Left colon (tissue), 2 donors: ENCODE results near the gene CCDC187. TPM values are rescaled to one million over a fixed set of nuclear protein-coding genes. Genes with fewer than 3 reads are reported as not detected.
A peak's percentile ranks its signal among the peaks of the same experiment; 100 is the strongest.
"Not testable (repeated sequence)": the region's sequence is repeated elsewhere in the genome, so short reads cannot be mapped to it uniquely, and the experiment has no call there.

Experiments
- ATAC-seq: fragments of 200-7000 bp; cut with Tn5 transposase; one replicate; pipeline ENCODE4 v1.9.1; 2020; ENCODE audit warnings: mild to moderate bottlenecking, moderate library complexity
- DNase-seq, 2 donors: peaks; one replicate each; pipeline ENCODE4 v3.0.0-alpha.2; 2020
- intact Hi-C, 2 donors: fragments of 100-400 bp; cut with DNase I in 1 of 2; cut with micrococcal nuclease in 1 of 2; formaldehyde crosslinking; loops; one replicate each; pipeline versions ENCODE4 v1.11.2 to v1.14.0; 2022; cut with DNase I, micrococcal nuclease
- total RNA-seq, 2 donors: library from RNA; stranded (reverse); fragmentation: NEBNext Ultra II Directional; extraction: Animal tissue kit (Norgen Biotek cat#: 25700); gene quantifications; one replicate each; pipeline ENCODE4 v1.2.1, GENCODE V29; 2021
- donor health status: DM: no; HTN: no; CAD: no.
- donor health status: DM: yes; HTN: yes; CAD: no.

CCDC187 gene
- total RNA-seq, 2 donors from 2014 or later = 0.52 to 0.67 TPM

GRCh38 chr9:136279471-136279870 lies 24.4 kb downstream of the CCDC187 start:
- DNase-seq = no peak
- ATAC-seq = no peak
- intact Hi-C loops = no loop called here

- no peak for DNase-seq
- intact Hi-C loops = no loop called here
- no peak for ATAC-seq
These were observed 25.0 kb downstream of the CCDC187 start for GRCh38 chr9:136278894-136279293.

GRCh38 chr9:136278221-136278620 lies 25.7 kb downstream of the CCDC187 start:
- DNase-seq = no peak
- ATAC-seq = no peak
- intact Hi-C loops = no loop called here

- no peak for DNase-seq
- intact Hi-C loops = no loop called here
- no peak for ATAC-seq
These were observed 26.1 kb downstream of the CCDC187 start for GRCh38 chr9:136277746-136278145.

DNA sequence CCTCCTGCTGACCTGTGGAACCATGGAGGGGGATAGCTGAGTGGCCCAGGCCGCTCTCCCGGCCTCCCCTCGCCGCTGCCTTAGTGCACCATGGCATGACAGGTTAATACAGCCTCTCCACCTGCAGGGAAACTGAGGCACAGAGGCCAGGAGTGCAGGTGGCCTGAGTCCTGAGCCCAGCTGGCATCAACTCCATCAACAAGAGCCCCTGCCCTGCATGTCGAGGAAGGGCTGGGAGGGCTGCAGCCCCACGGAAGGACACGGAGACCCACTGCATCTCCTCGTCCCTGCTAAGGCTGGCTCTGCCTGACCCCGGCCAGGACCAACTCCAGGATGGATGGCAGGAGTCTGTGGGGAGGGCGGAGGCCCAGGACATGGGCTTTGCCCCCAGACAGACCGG lies 27.2 kb downstream of the CCDC187 start:
- ATAC-seq = no peak
- intact Hi-C loops = no loop called here
- DNase-seq = no peak

- ATAC-seq = no peak
These were observed 28.1 kb downstream of the CCDC187 start for GRCh38 chr9:136275655-136276429.

DNA sequence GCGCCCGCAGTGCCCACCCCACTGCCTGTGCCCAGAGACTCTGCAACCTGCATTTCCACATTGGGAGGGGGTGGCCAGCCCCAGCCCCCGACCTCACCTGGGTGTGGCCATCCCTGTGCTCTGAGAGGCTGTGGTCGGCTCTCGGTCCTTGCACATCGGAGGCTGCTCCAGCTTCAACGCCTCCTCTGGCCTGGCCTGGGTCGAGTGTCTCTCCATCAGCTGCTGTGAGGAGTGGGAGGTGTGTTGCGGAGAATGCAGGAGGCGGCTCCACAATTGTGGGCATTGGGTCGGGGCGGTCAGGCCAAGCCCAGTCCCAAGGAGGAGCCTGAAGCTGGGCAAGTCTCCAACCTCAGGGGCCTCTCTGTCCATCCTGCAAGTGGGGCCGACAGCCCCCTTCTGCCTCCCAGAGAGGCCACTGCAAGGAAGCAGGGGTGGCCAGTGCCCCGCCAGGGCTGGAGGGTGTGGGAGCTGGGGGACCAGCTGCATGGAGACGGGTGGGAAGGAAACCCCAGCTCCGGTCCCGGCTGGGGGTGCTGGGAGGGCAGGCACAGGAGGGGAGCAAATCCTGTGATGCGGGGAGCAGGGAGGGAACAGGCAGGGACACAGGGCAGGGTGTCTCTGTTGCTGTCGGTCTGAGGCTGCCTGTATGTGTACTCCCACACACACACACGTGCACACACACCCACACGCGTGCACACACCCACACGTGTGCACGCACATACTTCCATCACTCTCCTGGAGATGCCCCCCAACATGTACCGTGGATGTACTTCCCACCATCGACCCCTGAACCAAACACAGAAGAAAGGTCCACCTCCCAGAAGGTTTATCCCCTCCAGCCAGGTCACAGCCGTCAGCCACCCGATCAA lies 28.9 kb downstream of the CCDC187 start:
- intact Hi-C loops = no loop called here
- no peak for ATAC-seq
- no peak for DNase-seq

More at GRCh38 chr9:136275655-136276429, 28.1 kb downstream of the CCDC187 start:
- no peak for DNase-seq
- intact Hi-C loops = no loop called here

DNA sequence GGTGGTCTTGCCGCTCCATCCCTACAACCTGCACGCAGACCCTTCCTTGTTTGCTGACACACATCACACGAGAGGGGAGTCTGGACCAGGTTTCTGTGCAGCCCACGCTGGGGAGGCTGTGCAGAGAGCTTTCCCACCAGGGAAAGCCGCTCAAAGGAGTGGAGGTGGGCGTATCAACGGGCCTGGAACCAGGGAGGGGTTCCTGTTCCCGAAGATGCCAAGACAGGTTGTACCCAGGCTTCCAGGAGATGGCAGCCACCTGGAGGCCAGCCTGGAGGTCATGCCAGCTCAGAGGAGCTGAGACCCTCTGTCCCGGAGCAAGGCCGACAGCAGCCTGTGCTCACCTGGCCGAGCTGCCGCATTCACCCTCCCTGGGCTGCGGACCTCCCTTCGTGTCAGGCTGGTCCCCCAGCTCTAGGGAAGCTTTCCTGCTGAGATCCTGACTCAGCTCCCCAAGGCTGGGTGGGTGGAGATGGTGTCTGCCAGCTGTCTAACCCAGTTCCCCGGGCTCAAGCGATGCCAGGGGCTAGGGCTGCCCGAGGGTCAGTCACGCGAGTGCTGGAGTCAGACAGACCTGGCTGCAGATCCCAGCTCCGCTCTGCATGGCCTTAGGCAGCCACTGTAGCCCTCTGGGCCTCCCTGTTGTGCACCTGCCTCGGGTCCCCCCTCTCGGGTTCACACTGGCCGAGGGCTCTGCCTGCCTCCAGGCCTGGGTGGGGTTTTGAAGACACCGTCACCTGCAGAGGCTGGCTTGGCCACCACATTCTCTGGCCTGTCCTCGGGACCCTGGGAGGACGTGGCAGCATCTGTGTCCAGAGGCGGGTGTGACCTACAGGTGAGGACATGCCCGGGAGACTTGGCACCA lies 29.7 kb downstream of the CCDC187 start:
- DNase-seq (no peak), ATAC-seq (no peak)
- intact Hi-C loops = no loop called here

- intact Hi-C loops = no loop called here
- DNase-seq (no peak), ATAC-seq (no peak)
These were observed 30.5 kb downstream of the CCDC187 start for GRCh38 chr9:136273244-136273865.

GRCh38 chr9:136270173-136270705 lies 33.7 kb downstream of the CCDC187 start:
- no peak for ATAC-seq

GRCh38 chr9:136268735-136269134 lies 35.2 kb downstream of the CCDC187 start:
- intact Hi-C loops = no loop called here

More at GRCh38 chr9:136270173-136270705, 33.7 kb downstream of the CCDC187 start:
- no peak for DNase-seq
- intact Hi-C loops = no loop called here

DNA sequence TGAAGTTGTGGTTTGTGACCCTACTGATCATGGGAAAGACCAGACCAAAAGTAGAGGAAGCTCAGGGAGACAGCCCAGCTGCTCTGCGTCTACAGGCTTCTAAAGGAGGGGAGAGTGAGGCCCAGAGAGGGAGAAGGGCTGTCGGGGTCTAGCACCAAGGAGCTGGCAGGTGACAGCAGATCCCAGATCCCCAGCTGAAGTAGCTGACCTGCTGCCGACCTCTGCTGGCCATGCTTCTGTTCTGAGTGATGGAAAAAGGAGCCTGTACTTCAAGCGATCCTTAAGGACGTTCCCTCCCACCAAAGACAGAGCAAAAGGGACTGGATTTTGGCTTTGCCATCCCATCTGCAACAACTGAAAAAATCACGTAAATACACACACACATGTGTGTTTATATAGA lies 35.6 kb downstream of the CCDC187 start:
- intact Hi-C loops = no loop called here
- DNase-seq = no peak
- no peak for ATAC-seq

More at GRCh38 chr9:136268735-136269134, 35.2 kb downstream of the CCDC187 start:
- ATAC-seq = no peak
- no peak for DNase-seq

DNA sequence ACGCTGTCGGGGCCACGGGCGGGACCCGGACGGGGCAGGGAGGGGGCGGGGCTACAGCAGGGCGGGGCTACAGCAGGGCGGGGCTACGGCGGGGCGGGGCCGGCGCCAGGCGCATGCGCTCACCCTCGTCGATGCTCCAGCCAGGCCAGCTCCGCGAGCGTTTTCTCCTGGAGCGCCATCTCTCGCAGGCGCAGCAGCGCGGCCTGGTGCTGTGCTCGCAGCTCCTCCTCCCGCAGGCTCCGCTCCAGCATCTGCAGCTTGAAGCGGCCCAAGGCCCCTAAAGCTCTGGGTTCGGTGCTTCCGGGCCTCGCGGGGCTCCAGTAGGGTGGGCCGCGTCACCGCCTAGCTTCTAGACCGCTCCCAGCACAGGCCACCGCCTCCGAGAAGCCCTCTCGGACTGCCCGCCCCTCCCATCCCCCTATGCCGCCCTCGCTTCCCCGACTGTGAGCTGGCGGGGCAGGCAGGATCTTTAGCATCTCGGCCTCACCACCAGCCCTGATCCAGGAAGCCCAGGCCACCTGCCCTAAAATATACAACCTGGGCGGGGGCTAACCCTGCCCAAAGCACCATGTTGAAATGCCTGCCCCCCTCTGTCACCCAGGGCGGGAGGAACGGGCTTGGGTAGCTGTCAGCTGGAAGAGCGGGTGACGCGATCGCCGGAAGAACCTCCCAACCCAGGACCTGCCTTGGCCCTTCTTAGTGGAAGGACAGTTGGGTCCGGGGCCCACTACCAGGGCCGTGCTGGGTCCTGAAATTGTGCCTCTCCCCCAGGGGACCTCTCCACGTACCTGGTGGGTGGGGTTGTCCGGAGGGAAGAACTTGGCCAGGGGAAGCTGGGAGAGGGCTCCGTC lies 36.4 kb downstream of the CCDC187 start:
- intact Hi-C loops = no loop called here
- DNase-seq (peak; percentile 78 to 83), ATAC-seq (peak; percentile 95)

- DNase-seq, ATAC-seq, intact Hi-C loops: not testable (repeated sequence)
These were observed 37.3 kb downstream of the CCDC187 start for GRCh38 chr9:136266641-136267040.

DNA sequence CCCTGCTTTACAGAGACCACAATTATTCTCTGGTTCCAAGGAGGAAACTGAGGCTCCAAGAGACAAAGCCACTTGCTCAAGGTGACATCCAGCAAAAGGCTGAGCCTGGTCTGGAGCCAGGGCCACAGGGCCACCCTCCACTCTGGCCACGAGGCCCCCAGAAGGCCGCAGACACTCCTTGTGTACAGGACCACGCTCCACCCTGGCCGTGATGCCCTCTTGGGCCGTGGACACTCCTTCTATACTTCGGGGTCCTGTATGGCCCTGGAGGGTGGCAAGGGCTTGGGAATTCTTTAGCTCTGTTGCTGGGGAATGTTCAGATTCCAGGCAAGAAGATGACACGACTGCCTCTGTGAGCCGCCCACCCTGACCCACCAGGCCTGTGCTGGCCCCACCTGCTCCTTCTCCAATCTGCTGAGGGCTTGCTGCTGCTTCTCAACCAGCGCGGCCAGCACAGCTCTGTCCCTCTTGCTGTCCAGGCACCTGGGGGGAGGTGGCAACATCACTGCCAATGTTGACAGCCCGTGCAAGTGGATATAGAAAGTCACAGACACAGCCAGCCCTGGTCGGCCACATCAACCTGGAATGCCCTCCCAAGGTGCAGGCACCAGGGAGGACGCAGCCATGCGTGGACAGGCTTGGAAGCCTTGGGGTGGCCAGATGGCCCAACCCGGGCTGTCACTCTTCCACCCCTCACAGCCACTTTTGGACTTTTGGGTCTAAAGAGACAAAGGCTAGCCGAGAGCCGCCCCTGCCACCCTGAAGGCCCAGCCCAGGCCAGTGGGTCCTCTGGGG lies 38.1 kb downstream of the CCDC187 start:
- DNase-seq (no peak), ATAC-seq (no peak)
- intact Hi-C loops = no loop called here

DNA sequence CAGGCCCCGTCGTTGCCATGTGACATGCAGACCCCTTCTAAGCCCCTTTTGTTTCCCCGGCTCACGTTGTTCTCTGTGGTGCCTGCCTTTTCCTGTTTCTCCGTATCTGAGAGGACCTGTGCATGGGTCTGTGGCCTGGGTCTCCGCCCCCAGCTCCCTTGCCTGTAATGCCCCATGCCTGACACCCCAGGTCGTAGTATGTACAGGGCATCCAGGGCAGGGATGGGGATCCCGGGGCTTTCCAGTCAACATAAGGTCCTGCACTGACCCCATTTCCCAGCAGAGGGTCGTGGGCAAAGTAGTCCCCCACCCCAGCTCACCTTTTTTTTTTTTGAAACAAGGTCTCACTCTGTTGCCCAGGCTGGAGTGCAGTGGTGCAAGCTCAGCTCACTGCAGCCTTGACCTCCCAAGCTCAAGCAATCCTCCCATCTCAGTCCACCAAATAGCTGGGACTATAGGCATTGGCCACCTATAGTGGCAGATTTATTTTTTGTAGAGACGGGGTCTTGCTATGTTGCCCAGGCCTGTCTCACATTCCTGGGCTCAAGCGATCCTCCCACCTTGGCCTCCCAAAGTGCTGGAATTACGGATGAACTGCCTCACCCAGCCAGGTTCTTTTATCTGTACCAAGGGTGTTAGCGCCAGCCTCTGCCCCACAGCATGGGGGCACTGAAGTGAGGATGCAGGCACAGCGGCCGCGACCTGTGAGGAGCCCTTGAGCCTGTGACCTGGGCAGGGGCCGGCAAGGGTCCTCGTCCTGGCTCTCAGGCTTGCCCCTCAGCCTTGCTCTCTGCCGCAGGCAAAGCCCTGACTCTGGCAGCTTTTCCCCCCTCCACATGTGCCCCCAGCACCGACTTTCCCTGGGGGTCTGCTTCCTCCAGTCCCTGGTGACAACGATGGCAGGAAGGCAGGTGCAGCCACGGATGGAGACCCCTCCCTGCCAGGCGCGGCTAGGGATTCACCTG lies 39.2 kb downstream of the CCDC187 start:
- DNase-seq = no peak
- no peak for ATAC-seq

More for the DNA sequence above, 39.2 kb downstream of the CCDC187 start:
- intact Hi-C loops = no loop called here
